ENCODE data around the gene PHF21B.

DNA sequence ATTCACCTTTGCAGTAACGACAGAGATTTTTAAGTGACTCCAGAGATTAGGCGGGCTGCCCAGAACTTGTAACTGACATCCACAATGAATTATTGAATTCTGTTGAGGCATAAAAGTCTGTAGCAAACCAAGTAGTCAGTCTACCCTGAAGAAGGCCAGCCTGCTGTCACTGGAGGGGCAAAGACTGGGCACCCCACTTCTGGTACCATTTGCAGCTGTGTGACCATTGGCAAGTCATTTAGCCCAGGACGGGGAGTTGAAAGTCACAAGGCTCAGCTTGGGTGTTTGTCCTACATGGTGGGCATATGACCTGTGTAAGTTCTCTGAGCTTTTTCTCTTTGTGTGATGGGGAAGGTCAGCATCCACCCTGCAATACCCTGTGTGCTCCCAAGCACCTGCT is 138.0 kb downstream of the PHF21B start:
- TF ChIP-seq, protein P1, sequence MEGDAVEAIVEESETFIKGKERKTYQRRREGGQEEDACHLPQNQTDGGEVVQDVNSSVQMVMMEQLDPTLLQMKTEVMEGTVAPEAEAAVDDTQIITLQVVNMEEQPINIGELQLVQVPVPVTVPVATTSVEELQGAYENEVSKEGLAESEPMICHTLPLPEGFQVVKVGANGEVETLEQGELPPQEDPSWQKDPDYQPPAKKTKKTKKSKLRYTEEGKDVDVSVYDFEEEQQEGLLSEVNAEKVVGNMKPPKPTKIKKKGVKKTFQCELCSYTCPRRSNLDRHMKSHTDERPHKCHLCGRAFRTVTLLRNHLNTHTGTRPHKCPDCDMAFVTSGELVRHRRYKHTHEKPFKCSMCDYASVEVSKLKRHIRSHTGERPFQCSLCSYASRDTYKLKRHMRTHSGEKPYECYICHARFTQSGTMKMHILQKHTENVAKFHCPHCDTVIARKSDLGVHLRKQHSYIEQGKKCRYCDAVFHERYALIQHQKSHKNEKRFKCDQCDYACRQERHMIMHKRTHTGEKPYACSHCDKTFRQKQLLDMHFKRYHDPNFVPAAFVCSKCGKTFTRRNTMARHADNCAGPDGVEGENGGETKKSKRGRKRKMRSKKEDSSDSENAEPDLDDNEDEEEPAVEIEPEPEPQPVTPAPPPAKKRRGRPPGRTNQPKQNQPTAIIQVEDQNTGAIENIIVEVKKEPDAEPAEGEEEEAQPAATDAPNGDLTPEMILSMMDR (IDR thresholded peaks at IDR 0.05) = no peak
- TF ChIP-seq POLR2A (IDR thresholded peaks at IDR 0.05) = no peak
